H1 (cell line): ENCODE measurements around the gene LILRB2. TPM values are rescaled to one million over a fixed set of nuclear protein-coding genes. Genes with fewer than 3 reads are reported as not detected.
A peak's percentile ranks its signal among the peaks of the same experiment; 100 is the strongest.

ENCODE experiments used
- CTCF ChIA-PET: fragments of 300-600 bp; sonication (Branson Sonifier 250); formaldehyde crosslinking; loops from one replicate; lab custom pipeline; 2021; ENCODE audit not compliant: partially characterized antibody; lab: Charles Lee
- POLR2A ChIA-PET: fragments of 300-600 bp; sonication (Branson Sonifier 250); formaldehyde crosslinking; loops from one replicate; lab custom pipeline; 2021; ENCODE audit warnings: inconsistent platforms; ENCODE audit not compliant: partially characterized antibody; lab: Charles Lee
- DNase-seq, 2 experiments: peaks; one replicate each; pipeline versions ENCODE4 v3.0.0 to v3.0.0-alpha.2; 2010 to 2022; ENCODE audit warnings: low spot score in 2 of 2, low read depth in 1 of 2, mixed read lengths in 1 of 2
- FAIRE-seq: peaks from 2 replicates; lab custom pipeline; 2011; peaks lifted over from hg19 to GRCh38; lab: Jason Lieb, UNC
- H2AFZ ChIP-seq: 2 replicates; pipeline ENCODE4 v1.8.1; 2012; ENCODE audit warnings: low read length, inconsistent platforms
- H2AK5ac ChIP-seq: 2 replicates; pipeline ENCODE4 v1.6.1; 2013; ENCODE audit warnings: low read depth, low read length
- H2BK120ac ChIP-seq: replicated peaks from 2 replicates; pipeline ENCODE3; 2013; ENCODE audit warnings: low read depth, low read length, inconsistent platforms
- H2BK12ac ChIP-seq: 2 replicates; pipeline ENCODE4 v1.6.1; 2013; ENCODE audit warnings: low read depth, low read length
- H2BK15ac ChIP-seq: 2 replicates; pipeline ENCODE4 v1.6.1; 2013; ENCODE audit warnings: low read length
- H2BK20ac ChIP-seq: 2 replicates; pipeline ENCODE4 v1.6.1; 2013; ENCODE audit warnings: low read length
- H2BK5ac ChIP-seq: 2 replicates; pipeline ENCODE4 v1.6.1; 2013; ENCODE audit warnings: low read depth, low read length
- H3K14ac ChIP-seq: 2 replicates; pipeline ENCODE4 v1.6.1; 2013; ENCODE audit warnings: inconsistent platforms; ENCODE audit not compliant: insufficient read length
- H3K18ac ChIP-seq: 2 replicates; pipeline ENCODE4 v1.6.1; 2013; ENCODE audit warnings: low read length; ENCODE audit errors: extremely low read depth
- H3K23ac ChIP-seq: 2 replicates; pipeline ENCODE4 v1.6.1; 2013; ENCODE audit warnings: inconsistent platforms; ENCODE audit not compliant: insufficient read length
- H3K23me2 ChIP-seq: 2 replicates; pipeline ENCODE4 v1.6.1; 2013; ENCODE audit warnings: low read depth, low read length
- H3K27ac ChIP-seq: 2 replicates; pipeline ENCODE4 v1.6.1; 2011; ENCODE audit warnings: low read depth, low read length, inconsistent platforms
- H3K27me3 ChIP-seq, 4 experiments: replicated peaks in 1 of 4; 1 replicate in 1 of 4; 2 replicates in 3 of 4; pipeline versions ENCODE4 v1.6.1 to v1.8.1; 2011 to 2013; ENCODE audit warnings: low read length in 3 of 4, mild to moderate bottlenecking in 3 of 4, inconsistent platforms in 2 of 4, mixed read lengths in 2 of 4, moderate library complexity in 1 of 4; ENCODE audit not compliant: control insufficient read depth in 3 of 4, insufficient read depth in 3 of 4; ENCODE audit errors: extremely low read depth in 1 of 4
- H3K36me3 ChIP-seq, 4 experiments: 2 replicates each; pipeline versions ENCODE4 v1.6.1 to v1.8.1; 2011 to 2013; ENCODE audit warnings: mild to moderate bottlenecking in 4 of 4, low read length in 3 of 4, moderate library complexity in 2 of 4, control low read depth in 1 of 4, inconsistent platforms in 1 of 4; ENCODE audit not compliant: insufficient read depth in 4 of 4, control insufficient read depth in 2 of 4
- H3K4ac ChIP-seq: replicated peaks from 2 replicates; pipeline ENCODE3; 2013; ENCODE audit warnings: low read length, low read depth, mixed read lengths, inconsistent platforms; ENCODE audit not compliant: insufficient read length
- H3K4me1 ChIP-seq, 4 experiments: replicated peaks in 1 of 4; 1 replicate in 1 of 4; 2 replicates in 3 of 4; pipeline versions ENCODE4 v1.6.1 to v1.8.1; 2011 to 2013; ENCODE audit warnings: low read length in 3 of 4, inconsistent platforms in 2 of 4, mixed read lengths in 1 of 4; ENCODE audit not compliant: insufficient read depth in 4 of 4, control insufficient read depth in 3 of 4
- H3K4me2 ChIP-seq, 2 experiments: 2 replicates each; pipeline versions ENCODE4 v1.6.1 to v1.8.1; 2011 to 2013; ENCODE audit warnings: low read depth in 2 of 2, low read length in 2 of 2, control low read depth in 1 of 2, inconsistent platforms in 1 of 2, mild to moderate bottlenecking in 1 of 2; ENCODE audit not compliant: insufficient read depth in 1 of 2
- H3K4me3 ChIP-seq, 4 experiments: fragments of 200-600, 300-600 bp in 1 of 4; sonication (generic), shearing (Covaris generic), sonication (Bioruptor Twin) in 1 of 4; 2 replicates each; pipeline versions ENCODE4 v1.5.1 to v1.8.1; 2011 to 2016; ENCODE audit warnings: low read length in 4 of 4, low read depth in 3 of 4, control low read depth in 2 of 4, inconsistent platforms in 2 of 4, mild to moderate bottlenecking in 2 of 4, mixed read lengths in 1 of 4, moderate library complexity in 1 of 4; ENCODE audit not compliant: insufficient read depth in 2 of 4; ENCODE audit errors: extremely low read depth in 1 of 4
- H3K56ac ChIP-seq: replicated peaks from 2 replicates; pipeline ENCODE3; 2013; ENCODE audit warnings: low read depth, mild to moderate bottlenecking, mixed read lengths, low read length, inconsistent platforms; ENCODE audit not compliant: insufficient read length
- H3K79me1 ChIP-seq: 2 replicates; pipeline ENCODE4 v1.6.1; 2013; ENCODE audit warnings: low read depth, low read length, control low read depth
- H3K79me2 ChIP-seq, 2 experiments: 2 replicates each; pipeline versions ENCODE4 v1.6.1 to v1.8.1; 2012 to 2013; ENCODE audit warnings: low read length in 2 of 2, mild to moderate bottlenecking in 2 of 2, inconsistent platforms in 1 of 2; ENCODE audit not compliant: insufficient read depth in 2 of 2, control insufficient read depth in 1 of 2
- H3K9ac ChIP-seq, 4 experiments: replicated peaks in 1 of 4; 1 replicate in 1 of 4; 2 replicates in 3 of 4; pipeline versions ENCODE4 v1.6.1 to v1.8.1; 2011 to 2013; ENCODE audit warnings: low read depth in 3 of 4, low read length in 3 of 4, control low read depth in 2 of 4, mild to moderate bottlenecking in 2 of 4, moderate library complexity in 2 of 4, inconsistent platforms in 1 of 4; ENCODE audit errors: extremely low read depth in 1 of 4
- H3K9me3 ChIP-seq, 2 experiments: 2 replicates each; pipeline versions ENCODE4 v1.6.1 to v1.8.1; 2012 to 2013; ENCODE audit warnings: mild to moderate bottlenecking in 2 of 2, moderate library complexity in 2 of 2, control low read depth in 1 of 2, inconsistent platforms in 1 of 2, low read depth in 1 of 2, low read length in 1 of 2, mixed read lengths in 1 of 2; ENCODE audit not compliant: insufficient read depth in 2 of 2
- H4K20me1 ChIP-seq, 2 experiments: replicated peaks in 1 of 2; 2 replicates each; pipeline versions ENCODE3 to v1.8.1; 2011 to 2013; ENCODE audit warnings: inconsistent platforms in 2 of 2, low read length in 2 of 2, mild to moderate bottlenecking in 1 of 2; ENCODE audit not compliant: insufficient read depth in 2 of 2, control insufficient read depth in 1 of 2
- H4K5ac ChIP-seq: 2 replicates; pipeline ENCODE4 v1.6.1; 2013; ENCODE audit warnings: low read length, low read depth, mixed read lengths, inconsistent platforms; ENCODE audit not compliant: insufficient read length
- H4K8ac ChIP-seq: 2 replicates; pipeline ENCODE4 v1.8.0; 2013; ENCODE audit warnings: mild to moderate bottlenecking, moderate library complexity, low read length, inconsistent platforms; ENCODE audit not compliant: insufficient read depth; ENCODE audit errors: extremely low read depth
- H4K91ac ChIP-seq: replicated peaks from 2 replicates; pipeline ENCODE3; 2013; ENCODE audit warnings: low read length, mixed read lengths, inconsistent platforms; ENCODE audit not compliant: insufficient read length
- BCL11A ChIP-seq, 2 experiments: IDR thresholded peaks; one replicate each; pipeline ENCODE4 v1.6.1; 2011; ENCODE audit warnings: low read depth in 2 of 2, low read length in 2 of 2, mild to moderate bottlenecking in 2 of 2
- CBX5 ChIP-seq: fragments of 300-800, 300-1000 bp; sonication (generic); IDR thresholded peaks from 2 replicates; pipeline ENCODE4 v1.7.1; 2016; ENCODE audit warnings: antibody characterized with exemption, low read length, low read depth
- CEBPB ChIP-seq: IDR thresholded peaks from 2 replicates; pipeline ENCODE4 v1.6.1; 2012; ENCODE audit warnings: low read depth, low read length
- CHD2 ChIP-seq: IDR thresholded peaks from 2 replicates; pipeline ENCODE4 v1.6.1; 2012; ENCODE audit warnings: low read length, improper control_type of control experiment
- EP300 ChIP-seq, 2 experiments: IDR thresholded peaks; 1 replicate in 1 of 2; 2 replicates in 1 of 2; pipeline ENCODE4 v1.6.1; 2011 to 2012; ENCODE audit warnings: low read depth in 2 of 2, low read length in 2 of 2, mild to moderate bottlenecking in 2 of 2, borderline replicate concordance in 1 of 2, inconsistent platforms in 1 of 2, moderate library complexity in 1 of 2
- HDAC2 ChIP-seq, 2 experiments: fragments of 300-600 bp in 1 of 2; sonication (generic) in 1 of 2; IDR thresholded peaks; 2 replicates each; pipeline ENCODE4 v1.6.1; 2011 to 2012; ENCODE audit warnings: low read depth in 2 of 2, low read length in 2 of 2, mild to moderate bottlenecking in 2 of 2, moderate library complexity in 2 of 2, borderline replicate concordance in 1 of 2, inconsistent platforms in 1 of 2
- NANOG ChIP-seq: IDR thresholded peaks from 2 replicates; pipeline ENCODE4 v1.6.1; 2011; ENCODE audit warnings: low read length, low read depth, mild to moderate bottlenecking, inconsistent platforms; ENCODE audit not compliant: insufficient read depth, poor library complexity, severe bottlenecking
- PHF8 ChIP-seq: fragments of 200-600 bp; sonication (generic); conservative IDR thresholded peaks from 2 replicates; pipeline ENCODE4 v1.7.1; 2012; ENCODE audit warnings: low read depth, mild to moderate bottlenecking, inconsistent platforms, low read length, moderate library complexity
- POLR2AphosphoS5 ChIP-seq: IDR thresholded peaks from 2 replicates; pipeline ENCODE4 v1.6.1; 2011; ENCODE audit warnings: low read depth, low read length
- SUZ12 ChIP-seq: fragments of 200-600 bp; sonication (generic); IDR thresholded peaks from 2 replicates; pipeline ENCODE4 v1.6.1; 2012; ENCODE audit warnings: mild to moderate bottlenecking, inconsistent platforms, low read length, moderate library complexity, mixed read lengths
- TAF1 ChIP-seq: IDR thresholded peaks from 2 replicates; pipeline ENCODE4 v1.6.1; 2011; ENCODE audit warnings: mild to moderate bottlenecking, low read depth, low read length
- YY1 ChIP-seq: IDR thresholded peaks from 2 replicates; pipeline ENCODE4 v1.6.1; 2011; ENCODE audit warnings: low read depth, mild to moderate bottlenecking, low read length
- WGBS, 2 experiments: shearing (Covaris generic) in 1 of 2; methylation state at CpG; one replicate each; pipeline versions ENCODE4 v1.1.6 to v1.1.7; 2013 to 2015; ENCODE audit warnings: low lambda C conversion rate in 2 of 2, mixed read lengths in 2 of 2, inconsistent platforms in 1 of 2, low coverage in 1 of 2, missing lambda C conversion rate in 1 of 2; ENCODE audit not compliant: insufficient replicate concordance in 2 of 2, insufficient coverage in 1 of 2, insufficient read length in 1 of 2; ENCODE audit errors: extremely low coverage in 1 of 2, missing lambda C conversion rate in 1 of 2; 5-methylcytosine and 5-hydroxymethylcytosine counted together
- polyA plus RNA-seq, 7 experiments: library from polyadenylated mRNA; depleted of rRNA in 3 of 7; stranded (reverse) in 5 of 7; unstranded in 2 of 7; fragments of >200 nt in 5 of 7; fragments of 200-250 nt in 2 of 7; gene quantifications; 1 replicate in 5 of 7; 2 replicates in 1 of 7; 4 replicates in 1 of 7; pipeline versions ENCODE4 v1.2.1 to v1.2.3, GENCODE V29; 2011 to 2013; ENCODE audit warnings: missing spikeins in 2 of 7, mixed read lengths in 2 of 7
- total RNA-seq: library from RNA; stranded (reverse); fragmentation: NEBNext Ultra II Directional; extraction: Animal tissue kit (Norgen Biotek cat#: 25700); gene quantifications from 2 replicates; pipeline ENCODE4 v1.2.1, GENCODE V29; 2021

The LILRB2 gene
- total and polyA plus RNA-seq, 2 of the 8 experiments (the other 6 are each of a cell fraction or from before 2014, with no cell fraction given): not detected

GRCh38 chr19:54312436-54313377 lies 31.8 kb upstream of the LILRB2 start, which contains the start of gene LILRA5:
Gene LILRA5, minus strand, starts transcription at chr19:54313166. Its CDS starts 147 bp downstream, at chr19:54313019.
- no peak within 1 kb of the TSS for H4K5ac ChIP-seq
- no peaks in the 10 kb centered on the region for H3K79me1 ChIP-seq
- H3K56ac ChIP-seq: no peak within 1 kb of the TSS
- peaks cover 0 to 1% of the 10 kb centered on the region in 2 experiments for H4K20me1 ChIP-seq
- no peak within 1 kb of the TSS for H2BK15ac ChIP-seq
- FAIRE-seq: no peak
- H3K79me2 ChIP-seq: no peaks in the 10 kb centered on the region
- H2AFZ ChIP-seq: no peak within 1 kb of the TSS
- H3K9ac ChIP-seq: no peak within 1 kb of the TSS
- H3K36me3 ChIP-seq: no peaks in the 10 kb centered on the region
- H2BK20ac ChIP-seq: no peak within 1 kb of the TSS
- no peak within 1 kb of the TSS for H3K14ac ChIP-seq
- no peak within 1 kb of the TSS for H2BK12ac ChIP-seq
- H4K91ac ChIP-seq: no peak within 1 kb of the TSS
- no peaks in the 10 kb centered on the region; a peak in 1 of 7 replicates for H3K4me1 ChIP-seq
- H3K4me2 ChIP-seq: no peak within 1 kb of the TSS
- POLR2A ChIA-PET: no interaction called here
- no peak within 1 kb of the TSS for H3K23ac ChIP-seq
- no peak for DNase-seq
- no peak within 1 kb of the TSS for H3K27ac ChIP-seq
- no peaks in the 10 kb centered on the region for H3K27me3 ChIP-seq
- H2BK5ac ChIP-seq: 0 out of 2 replicates have a peak within 1 kb of the TSS, but pooled peaks have one; percentile 21
- H3K4ac ChIP-seq: no peak within 1 kb of the TSS
- CTCF ChIA-PET: interaction anchor here (1.0 kb wide), 1 partner anchor 47 kb away, joined by 3 read pairs; no protein-coding TSS in a partner anchor
- H3K9me3 ChIP-seq: no peaks in the 10 kb centered on the region
- H3K4me3 ChIP-seq: no peak within 1 kb of the TSS
- H2AK5ac ChIP-seq: no peak within 1 kb of the TSS
- H4K8ac ChIP-seq: peak within 1 kb of the TSS; percentile 28; the same call in 1 of the 2 replicates
- H3K23me2 ChIP-seq: no peaks in the 10 kb centered on the region
- H3K18ac ChIP-seq: no peak within 1 kb of the TSS
- 86% methylated on average over 13 of the region's 13 CpGs; no CpG with 5 or more reads in 1 of the 2 experiments for WGBS, 2 experiments
- no peak within 1 kb of the TSS for H2BK120ac ChIP-seq
- no peak for TF ChIP-seq HDAC2 (IDR thresholded peaks at IDR 0.05; ENCODE audit: borderline replicate concordance in 1 of 2, low read depth in 2 of 2, low read length in 2 of 2)
- no peak for TF ChIP-seq EP300 (IDR thresholded peaks at IDR 0.05; ENCODE audit: borderline replicate concordance in 1 of 2, low read depth in 2 of 2, low read length in 2 of 2)
- TF ChIP-seq CEBPB: no peak
- no peak for TF ChIP-seq NANOG
- no peak for TF ChIP-seq BCL11A (IDR thresholded peaks at IDR 0.05; ENCODE audit: low read depth in 2 of 2, low read length in 2 of 2)
- no peak for TF ChIP-seq YY1
- TF ChIP-seq TAF1: no peak
- no peak for TF ChIP-seq CHD2
- TF ChIP-seq CBX5: no peak
- TF ChIP-seq PHF8: no peak
- no peak for TF ChIP-seq POLR2AphosphoS5
- no peak for TF ChIP-seq SUZ12
